K562 (cell line): ENCODE results near the gene LLGL2. TPM values are rescaled to one million over a fixed set of nuclear protein-coding genes. Genes with fewer than 3 reads are reported as not detected.

Experiments
- CEBPZ ChIP-seq: fragments of 150-350 bp; IDR thresholded peaks from 2 replicates; pipeline ENCODE4 v1.6.1; 2014; ENCODE audit warnings: low read depth, mild to moderate bottlenecking, low read length, borderline replicate concordance
- CXXC5 ChIP-seq: fragments of 250-450 bp; sonication (Bioruptor Pico); IDR thresholded peaks from 2 replicates; pipeline ENCODE4 v1.8.0; 2022; ENCODE audit warnings: inconsistent platforms, mild to moderate bottlenecking, moderate library complexity
- HBP1 ChIP-seq: fragments of 450-650 bp; formaldehyde crosslinking; IDR thresholded peaks from 2 replicates; pipeline ENCODE4 v1.4.0; 2022; ENCODE audit warnings: missing genetic modification characterization
- MXI1 ChIP-seq: IDR thresholded peaks from 2 replicates; pipeline ENCODE4 v1.6.1; 2011; ENCODE audit warnings: low read depth, mild to moderate bottlenecking, improper control_type of control experiment, low read length
- RFX5 ChIP-seq: IDR thresholded peaks from 2 replicates; pipeline ENCODE4 v1.6.1; 2011; ENCODE audit warnings: low read depth, mild to moderate bottlenecking, improper control_type of control experiment, low read length
- TFAM ChIP-seq: fragments of 250-450 bp; sonication (Bioruptor Pico); conservative IDR thresholded peaks from 2 replicates; pipeline ENCODE4 v1.5.0; 2021; ENCODE audit warnings: mild to moderate bottlenecking, moderate library complexity
- THRAP3 ChIP-seq: fragments of 450-650 bp; IDR thresholded peaks from 2 replicates; pipeline ENCODE4 v1.6.1; 2016; ENCODE audit warnings: mild to moderate bottlenecking, inconsistent platforms, borderline replicate concordance
- ZBTB33 ChIP-seq: sonication (generic); formaldehyde crosslinking; IDR thresholded peaks from 2 replicates; pipeline ENCODE4 v1.8.1; 2023; ENCODE audit warnings: mild to moderate bottlenecking, missing genetic modification reagents
- ZNF316 ChIP-seq: fragments of 450-650 bp; IDR thresholded peaks from 2 replicates; pipeline ENCODE4 v1.6.1; 2016
- ZNF76 ChIP-seq: fragments of 250-450 bp; sonication (Bioruptor Pico); IDR thresholded peaks from 2 replicates; pipeline ENCODE4 v1.4.0; 2020; ENCODE audit warnings: mild to moderate bottlenecking, moderate library complexity, borderline replicate concordance
- polyA plus RNA-seq, 8 experiments: library from polyadenylated mRNA; depleted of rRNA in 4 of 8; stranded (reverse) in 5 of 8; unstranded in 3 of 8; fragments of >200 nt; fragmentation: Nextera tagmentation in 2 of 8; fragmentation: Illumina TruSeq in 1 of 8; extraction: Ambion mirVana in 2 of 8; extraction: Trizol in 1 of 8; gene quantifications; 2 replicates each; pipeline versions ENCODE4 v1.2.1 to v1.2.3, GENCODE V29; 2011 to 2014; ENCODE audit warnings: inconsistent platforms in 1 of 8, missing spikeins in 1 of 8
- total RNA-seq, 7 experiments: library from RNA; depleted of rRNA in 6 of 7; stranded (reverse); fragments of >200 nt in 6 of 7; fragmentation: Illumina TruSeq in 2 of 7; extraction: Trizol in 2 of 7; gene quantifications; 2 replicates each; pipeline versions ENCODE4 v1.2.1 to v1.2.3, GENCODE V29; 2011 to 2021; ENCODE audit warnings: low replicate concordance in 1 of 7
- TF ChIP-seq, protein P1 (sequence below): fragments of 250-450 bp; sonication (Bioruptor Pico); IDR thresholded peaks from 2 replicates; pipeline ENCODE4 v1.8.0; 2021; ENCODE audit warnings: borderline replicate concordance, mild to moderate bottlenecking, moderate library complexity; ENCODE audit not compliant: poor library complexity, severe bottlenecking
- TF ChIP-seq, protein P2 (sequence below): fragments of 200-800 bp; sonication (Bioruptor generic); IDR thresholded peaks from 2 replicates; pipeline ENCODE4 v1.6.1; 2017; ENCODE audit warnings: missing genetic modification characterization, missing compliant biosample characterization

The LLGL2 gene
- total and polyA plus RNA-seq, 9 of the 15 experiments (the other 6 are each of a cell fraction or from before 2014, with no cell fraction given): 0.32 to 24.4 (median 10.2) TPM

- TF ChIP-seq CEBPZ (no peak), ZNF76 (CRISPR knock-in tag) (no peak), HBP1 (CRISPR knock-in tag) (no peak), THRAP3 (no peak), CXXC5 (CRISPR knock-in tag) (no peak), RFX5 (no peak), ZBTB33 (CRISPR knock-in tag) (peak; percentile 44; the same call in 1 of the 2 replicates), ZNF316 (no peak), TFAM (CRISPR knock-in tag) (no peak), MXI1 (no peak)
- TF ChIP-seq, protein P1, sequence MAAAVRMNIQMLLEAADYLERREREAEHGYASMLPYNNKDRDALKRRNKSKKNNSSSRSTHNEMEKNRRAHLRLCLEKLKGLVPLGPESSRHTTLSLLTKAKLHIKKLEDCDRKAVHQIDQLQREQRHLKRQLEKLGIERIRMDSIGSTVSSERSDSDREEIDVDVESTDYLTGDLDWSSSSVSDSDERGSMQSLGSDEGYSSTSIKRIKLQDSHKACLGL (CRISPR knock-in tag): no peak
- TF ChIP-seq, protein P2, sequence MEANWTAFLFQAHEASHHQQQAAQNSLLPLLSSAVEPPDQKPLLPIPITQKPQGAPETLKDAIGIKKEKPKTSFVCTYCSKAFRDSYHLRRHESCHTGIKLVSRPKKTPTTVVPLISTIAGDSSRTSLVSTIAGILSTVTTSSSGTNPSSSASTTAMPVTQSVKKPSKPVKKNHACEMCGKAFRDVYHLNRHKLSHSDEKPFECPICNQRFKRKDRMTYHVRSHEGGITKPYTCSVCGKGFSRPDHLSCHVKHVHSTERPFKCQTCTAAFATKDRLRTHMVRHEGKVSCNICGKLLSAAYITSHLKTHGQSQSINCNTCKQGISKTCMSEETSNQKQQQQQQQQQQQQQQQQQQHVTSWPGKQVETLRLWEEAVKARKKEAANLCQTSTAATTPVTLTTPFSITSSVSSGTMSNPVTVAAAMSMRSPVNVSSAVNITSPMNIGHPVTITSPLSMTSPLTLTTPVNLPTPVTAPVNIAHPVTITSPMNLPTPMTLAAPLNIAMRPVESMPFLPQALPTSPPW (CRISPR knock-in tag): no peak
These were observed 75.8 kb downstream of the LLGL2 start (continued) for GRCh38 chr17:75601057-75601987.
